HepG2 (cell line): ENCODE data around the gene CROT. TPM values are rescaled to one million over a fixed set of nuclear protein-coding genes. Genes with fewer than 3 reads are reported as not detected.

Experiments used
- ATAC-seq: fragments of 200-7000 bp; cut with Tn5 transposase; 3 replicates; pipeline ENCODE4 v1.9.1; 2020; ENCODE audit warnings: mild to moderate bottlenecking, moderate library complexity
- Bru-seq: library from RNA; stranded (reverse); fragments of 400-500 nt; gene quantifications from one replicate; lab custom pipeline; 2021; lab: Mats Ljungman, UMichigan
- BruChase-seq, 2 experiments: library from RNA; stranded (reverse); fragments of 400-500 nt; gene quantifications; one replicate each; lab custom pipeline; 2021; lab: Mats Ljungman, UMichigan
- BruUV-seq: library from RNA; stranded (reverse); fragments of 400-500 nt; replicated peaks from 2 replicates; lab custom pipeline; 2021; lab: Mats Ljungman, UMichigan
- CTCF ChIA-PET: fragments of 300-600 bp; formaldehyde crosslinking; extraction: SDS; loops from one replicate; lab custom pipeline; 2021; ENCODE audit warnings: low total read pairs, inconsistent platforms, low intra/inter-chr PET ratio; lab: Yijun Ruan, JAX
- POLR2A ChIA-PET: fragments of 350-600 bp; sonication (Branson Sonifier 250); formaldehyde crosslinking; loops from one replicate; lab custom pipeline; 2020; ENCODE audit warnings: antibody characterized with exemption, inconsistent platforms; lab: Yijun Ruan, JAX
- DNase-seq: peaks from one replicate; pipeline ENCODE4 v3.0.0-alpha.2; 2015; ENCODE audit warnings: low spot score
- FAIRE-seq: peaks from 3 replicates; lab custom pipeline; 2011; peaks lifted over from hg19 to GRCh38; lab: Jason Lieb, UNC
- H2AFZ ChIP-seq: one replicate; pipeline ENCODE4 v1.6.1; 2011; ENCODE audit warnings: low read length, inconsistent platforms
- H3K27ac ChIP-seq: fragments of 300-600 bp; 3 replicates; pipeline ENCODE4 v1.8.0; 2011; ENCODE audit warnings: mixed run types, mild to moderate bottlenecking, mixed read lengths, low read length, inconsistent platforms; ENCODE audit not compliant: insufficient read depth; ENCODE audit errors: extremely low read length
- H3K27me3 ChIP-seq, 2 experiments: fragments of 200-600 bp in 1 of 2; 2 replicates in 1 of 2; 3 replicates in 1 of 2; pipeline versions ENCODE4 v1.6.0 to v1.8.0; 2011; ENCODE audit warnings: low read length in 2 of 2, mild to moderate bottlenecking in 2 of 2, moderate library complexity in 2 of 2, inconsistent platforms in 1 of 2; ENCODE audit not compliant: insufficient read depth in 2 of 2, control insufficient read depth in 1 of 2
- H3K36me3 ChIP-seq, 2 experiments: fragments of 200-600 bp in 1 of 2; replicated peaks in 1 of 2; 2 replicates in 1 of 2; 3 replicates in 1 of 2; pipeline versions ENCODE4 v1.5.1 to v1.8.0; 2011; ENCODE audit warnings: low read length in 2 of 2, inconsistent platforms in 1 of 2; ENCODE audit not compliant: insufficient read depth in 2 of 2, control insufficient read depth in 1 of 2
- H3K4me1 ChIP-seq: 2 replicates; pipeline ENCODE4 v1.5.1; 2012; ENCODE audit warnings: low read length, inconsistent platforms; ENCODE audit not compliant: insufficient read depth
- H3K4me2 ChIP-seq: 2 replicates; pipeline ENCODE4 v1.6.0; 2011; ENCODE audit warnings: low read depth, low read length, inconsistent platforms
- H3K4me3 ChIP-seq, 3 experiments: fragments of 200-600 bp in 1 of 3; sonication (generic), shearing (Covaris generic) in 1 of 3; replicated peaks in 1 of 3; 2 replicates each; pipeline ENCODE4 v1.5.1; 2011 to 2016; ENCODE audit warnings: low read length in 3 of 3, inconsistent platforms in 2 of 3, low read depth in 2 of 3, mild to moderate bottlenecking in 2 of 3, control low read depth in 1 of 3, mixed read lengths in 1 of 3; ENCODE audit not compliant: insufficient read depth in 1 of 3
- H3K79me2 ChIP-seq: one replicate; pipeline ENCODE4 v1.6.1; 2011; ENCODE audit warnings: low read length, inconsistent platforms; ENCODE audit not compliant: insufficient read depth
- H3K9ac ChIP-seq: 2 replicates; pipeline ENCODE4 v1.6.0; 2011; ENCODE audit warnings: mild to moderate bottlenecking, low read depth, low read length, inconsistent platforms; ENCODE audit not compliant: insufficient read depth
- H3K9me3 ChIP-seq: 2 replicates; pipeline ENCODE4 v1.5.1; 2012; ENCODE audit warnings: mild to moderate bottlenecking, low read length
- H4K20me1 ChIP-seq: 2 replicates; pipeline ENCODE4 v1.6.0; 2011; ENCODE audit warnings: inconsistent platforms, mild to moderate bottlenecking, low read length, moderate library complexity; ENCODE audit not compliant: insufficient read depth
- MED1 ChIP-seq: sonication (generic); formaldehyde crosslinking; IDR thresholded peaks from 2 replicates; pipeline ENCODE4 v1.4.0; 2020; ENCODE audit warnings: missing genetic modification reagents
- NCOA2 ChIP-seq: sonication (generic); formaldehyde crosslinking; IDR thresholded peaks from 2 replicates; pipeline ENCODE4 v1.8.0; 2022; ENCODE audit warnings: inconsistent platforms
- RAD51 ChIP-seq: fragments of 450-650 bp; IDR thresholded peaks from 2 replicates; pipeline ENCODE4 v1.6.1; 2016; ENCODE audit warnings: borderline replicate concordance
- ZNF251 ChIP-seq: sonication (generic); formaldehyde crosslinking; IDR thresholded peaks from 2 replicates; pipeline ENCODE4 v1.9.0; 2021; ENCODE audit warnings: mild to moderate bottlenecking, missing genetic modification reagents
- ZNF773 ChIP-seq: sonication (generic); formaldehyde crosslinking; IDR thresholded peaks from 2 replicates; pipeline ENCODE4 v1.4.0; 2020; ENCODE audit warnings: missing genetic modification reagents, borderline replicate concordance
- WGBS: methylation state at CpG from one replicate; pipeline ENCODE4 v1.1.6; 2017; ENCODE audit warnings: low lambda C conversion rate; 5-methylcytosine and 5-hydroxymethylcytosine counted together
- in situ Hi-C: cut with HindIII; loops from 2 replicates; pipeline ENCODE4 v1.10.0; 2017; ENCODE audit warnings: low pct_unique_long_range_greater_than_20kb; ENCODE audit not compliant: extremely low pct_ligation_motif_present
- intact Hi-C: fragments of 100-400 bp; cut with micrococcal nuclease; formaldehyde crosslinking; loops from one replicate; pipeline ENCODE4 v1.10.0; 2022; ENCODE audit not compliant: unreplicated experiment
- long read RNA-seq, 2 experiments: library from RNA in 1 of 2; library from polyadenylated mRNA in 1 of 2; stranded (forward) in 1 of 2; unstranded in 1 of 2; transcript quantifications; one replicate each; pipeline ENCODE4 v2.0.0, GENCODE V29; 2019 to 2022
- polyA minus RNA-seq, 3 experiments: library from RNA; depleted of rRNA, polyadenylated mRNA; stranded (reverse); fragments of >200 nt; gene quantifications; 2 replicates each; pipeline ENCODE4 v1.2.3, GENCODE V29; 2011; ENCODE audit warnings: low replicate concordance in 1 of 3
- polyA plus RNA-seq, 8 experiments: library from polyadenylated mRNA; depleted of rRNA in 3 of 8; stranded (reverse) in 7 of 8; unstranded in 1 of 8; fragments of >200 nt; fragmentation: Illumina TruSeq in 4 of 8; extraction: Trizol in 4 of 8; gene quantifications; 2 replicates each; pipeline versions ENCODE4 v1.2.1 to v1.2.3, GENCODE V29; 2011 to 2016; ENCODE audit warnings: low read depth in 4 of 8, missing spikeins in 1 of 8, mixed read lengths in 1 of 8; ENCODE audit not compliant: insufficient read depth in 1 of 8
- total RNA-seq, 5 experiments: library from RNA; depleted of rRNA; stranded (reverse); fragments of >200 nt; fragmentation: Illumina TruSeq; extraction: Trizol; gene quantifications; 2 replicates each; pipeline ENCODE4 v1.2.3, GENCODE V29; 2016; ENCODE audit warnings: low read depth in 1 of 5
- TF ChIP-seq, protein P1 (sequence below): sonication (generic); formaldehyde crosslinking; IDR thresholded peaks from 2 replicates; pipeline ENCODE4 v1.5.1; 2020; ENCODE audit warnings: mild to moderate bottlenecking, missing genetic modification reagents, borderline replicate concordance
- TF ChIP-seq, protein P2 (sequence below): sonication (generic); formaldehyde crosslinking; IDR thresholded peaks from 2 replicates; pipeline ENCODE4 v1.8.1; 2023; ENCODE audit warnings: mild to moderate bottlenecking, missing genetic modification reagents

The CROT gene, protein sequence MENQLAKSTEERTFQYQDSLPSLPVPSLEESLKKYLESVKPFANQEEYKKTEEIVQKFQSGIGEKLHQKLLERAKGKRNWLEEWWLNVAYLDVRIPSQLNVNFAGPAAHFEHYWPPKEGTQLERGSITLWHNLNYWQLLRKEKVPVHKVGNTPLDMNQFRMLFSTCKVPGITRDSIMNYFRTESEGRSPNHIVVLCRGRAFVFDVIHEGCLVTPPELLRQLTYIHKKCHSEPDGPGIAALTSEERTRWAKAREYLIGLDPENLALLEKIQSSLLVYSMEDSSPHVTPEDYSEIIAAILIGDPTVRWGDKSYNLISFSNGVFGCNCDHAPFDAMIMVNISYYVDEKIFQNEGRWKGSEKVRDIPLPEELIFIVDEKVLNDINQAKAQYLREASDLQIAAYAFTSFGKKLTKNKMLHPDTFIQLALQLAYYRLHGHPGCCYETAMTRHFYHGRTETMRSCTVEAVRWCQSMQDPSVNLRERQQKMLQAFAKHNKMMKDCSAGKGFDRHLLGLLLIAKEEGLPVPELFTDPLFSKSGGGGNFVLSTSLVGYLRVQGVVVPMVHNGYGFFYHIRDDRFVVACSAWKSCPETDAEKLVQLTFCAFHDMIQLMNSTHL
- 11.9 and 13.7 TPM in 2 replicates for total RNA-seq (2016; rRNA removed; fragmentation: Illumina TruSeq; extraction: Trizol)
- total RNA-seq (2016; cell fraction: cytosol; rRNA removed; fragmentation: Illumina TruSeq; extraction: Trizol; ENCODE audit: low read depth), result 3.6 TPM in 2 replicates
- total RNA-seq (2016; cell fraction: insoluble cytoplasmic fraction; rRNA removed; fragmentation: Illumina TruSeq; extraction: Trizol), result 13.1 and 15.2 TPM in 2 replicates
- total RNA-seq (2016; cell fraction: membrane; rRNA removed; fragmentation: Illumina TruSeq; extraction: Trizol), result 3.4 and 3.9 TPM in 2 replicates
- 30.2 and 37.3 TPM in 2 replicates for total RNA-seq (2016; cell fraction: nucleus; rRNA removed; fragmentation: Illumina TruSeq; extraction: Trizol)
- polyA plus RNA-seq (2011; rRNA removed), result 4.9 and 5.0 TPM in 2 replicates
- 1.3 and 2.5 TPM in 2 replicates for polyA plus RNA-seq (2011; cell fraction: cytosol; rRNA removed)
- polyA plus RNA-seq (2011; cell fraction: nucleus; rRNA removed), result 6.4 and 9.5 TPM in 2 replicates
- 8.0 and 8.7 TPM in 2 replicates for polyA plus RNA-seq (2012)
- 0.86 and 1.3 TPM in 2 replicates for polyA plus RNA-seq (2016; cell fraction: cytosol; fragmentation: Illumina TruSeq; extraction: Trizol; ENCODE audit: low read depth)
- polyA plus RNA-seq (2016; cell fraction: insoluble cytoplasmic fraction; fragmentation: Illumina TruSeq; extraction: Trizol; ENCODE audit: low read depth), result 9.4 and 10.2 TPM in 2 replicates
- 1.5 and 2.3 TPM in 2 replicates for polyA plus RNA-seq (2016; cell fraction: membrane; fragmentation: Illumina TruSeq; extraction: Trizol; ENCODE audit: low read depth)
- polyA plus RNA-seq (2016; cell fraction: nucleus; fragmentation: Illumina TruSeq; extraction: Trizol; ENCODE audit: insufficient read depth, low read depth), result 37.0 and 41.3 TPM in 2 replicates
- 0.89 and 2.0 TPM in 2 replicates for polyA minus RNA-seq (2011; rRNA and poly(A)+ RNA removed; ENCODE audit: low replicate concordance)
- 1.2 and 1.9 TPM in 2 replicates for polyA minus RNA-seq (2011; cell fraction: cytosol; rRNA and poly(A)+ RNA removed)
- polyA minus RNA-seq (2011; cell fraction: nucleus; rRNA and poly(A)+ RNA removed), result 43.9 and 44.2 TPM in 2 replicates
- percentile 57 among the genes with signal in this experiment for Bru-seq, nascent RNA
- BruChase-seq, experiment 1, labeled RNA remaining after a 6-hour chase, result percentile 57 among the genes with signal in this experiment
- BruChase-seq, experiment 2, labeled RNA remaining after a 2-hour chase, result percentile 59 among the genes with signal in this experiment
- long read RNA-seq, experiment 1, partial matches to known transcripts, result 1 of 2 reads
- long read RNA-seq, experiment 1, other reads (novel, unspliced or antisense), result 0 of 2 reads
- long read RNA-seq, experiment 2, partial matches to known transcripts, result 3 of 7 reads
- long read RNA-seq, experiment 2, other reads (novel, unspliced or antisense), result 2 of 7 reads

DNA sequence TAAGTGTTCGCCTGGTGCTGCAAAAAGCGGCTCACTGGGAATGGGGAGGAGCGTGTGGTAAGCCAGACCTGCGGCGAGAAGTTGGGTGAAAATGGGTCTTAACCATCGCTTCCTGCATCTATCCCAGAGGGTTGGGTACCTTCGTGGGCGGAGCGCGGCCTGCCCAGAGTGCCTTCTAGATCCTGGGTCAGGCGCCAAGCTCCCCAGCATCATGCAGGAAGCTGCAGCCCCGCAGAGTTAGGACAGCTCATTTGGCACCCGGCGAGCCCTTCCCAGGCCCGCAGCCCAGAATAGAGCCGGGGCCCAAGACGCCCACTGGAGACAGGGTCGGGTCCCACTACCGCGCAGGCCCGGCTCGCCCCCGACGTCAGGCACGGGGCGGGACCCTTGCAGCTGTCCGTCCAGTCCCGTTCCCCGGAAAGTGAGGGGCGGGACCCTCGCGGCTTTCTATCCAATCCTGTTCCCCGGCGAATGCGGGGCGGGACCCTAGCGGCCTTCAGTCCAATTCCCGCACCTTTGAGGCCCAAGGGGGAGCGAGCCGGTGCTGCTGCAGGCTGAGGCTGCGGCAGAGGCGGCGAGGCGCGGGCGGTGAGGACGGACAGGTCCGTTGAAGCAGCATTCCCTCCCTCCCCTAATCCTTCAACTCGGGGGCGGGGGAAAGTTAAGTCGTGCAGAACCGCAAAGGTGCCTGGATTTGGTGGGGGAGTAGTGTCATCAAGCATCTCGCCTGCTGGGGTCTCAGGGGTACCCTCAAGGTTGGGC lies at the start of gene CROT:
Gene CROT, plus strand, starts transcription at position 499 of the 762 bp plus-strand sequence. CDS start 3,405 bp downstream, outside the sequence.
- Histone ChIP-seq H3K27me3 (no peaks in the 10 kb centered on the region; a peak in 1 of 5 replicates), H3K79me2 (peaks cover 10% of the 10 kb centered on the region), H3K4me1 (peaks cover 44% of the 10 kb centered on the region), H3K4me2 (peak within 1 kb of the TSS; percentile 99), H3K36me3 (peaks cover 2 to 14% of the 10 kb centered on the region in 2 experiments; a peak in 4 of 5 replicates), H4K20me1 (no peaks in the 10 kb centered on the region), H3K9me3 (no peaks in the 10 kb centered on the region), H3K27ac (peak within 1 kb of the TSS; percentile 73), H3K4me3 (peak within 1 kb of the TSS; percentile 79 to 85 (median 81)), H3K9ac (peak within 1 kb of the TSS; percentile 77), H2AFZ (peak within 1 kb of the TSS; percentile 99)
- CTCF ChIA-PET, result no interaction called here
- 0% methylated on average over 8 of the region's 53 CpGs for WGBS
- in situ Hi-C loops (loop anchor here (10.0 kb wide), 1 partner anchor 529 kb away; the partner anchor contains the start of genes DBF4 and SLC25A40), intact Hi-C loops (loop anchor here (2.0 to 10.0 kb wide), 4 partner anchors 33 to 529 kb away; partner anchors contain the start of genes ABCB4, DBF4 and SLC25A40)
- POLR2A ChIA-PET, result interaction anchor here (0.7 to 2.5 kb wide), 10 partner anchors 8 to 160 kb away, joined by 3 to 15 read pairs (median 5); no protein-coding TSS in a partner anchor
- peak; percentile 91 for DNase-seq
- peak; percentile 99 for ATAC-seq
- no TSS peak for BruUV-seq
- peak; percentile 50 for FAIRE-seq
- TF ChIP-seq RAD51 (no peak), MED1 (CRISPR knock-in tag) (peak; percentile 31; the same call in 1 of the 2 replicates), ZNF773 (CRISPR knock-in tag) (no peak), ZNF251 (CRISPR knock-in tag) (no peak), NCOA2 (peak; percentile 65)
- TF ChIP-seq, protein P1, sequence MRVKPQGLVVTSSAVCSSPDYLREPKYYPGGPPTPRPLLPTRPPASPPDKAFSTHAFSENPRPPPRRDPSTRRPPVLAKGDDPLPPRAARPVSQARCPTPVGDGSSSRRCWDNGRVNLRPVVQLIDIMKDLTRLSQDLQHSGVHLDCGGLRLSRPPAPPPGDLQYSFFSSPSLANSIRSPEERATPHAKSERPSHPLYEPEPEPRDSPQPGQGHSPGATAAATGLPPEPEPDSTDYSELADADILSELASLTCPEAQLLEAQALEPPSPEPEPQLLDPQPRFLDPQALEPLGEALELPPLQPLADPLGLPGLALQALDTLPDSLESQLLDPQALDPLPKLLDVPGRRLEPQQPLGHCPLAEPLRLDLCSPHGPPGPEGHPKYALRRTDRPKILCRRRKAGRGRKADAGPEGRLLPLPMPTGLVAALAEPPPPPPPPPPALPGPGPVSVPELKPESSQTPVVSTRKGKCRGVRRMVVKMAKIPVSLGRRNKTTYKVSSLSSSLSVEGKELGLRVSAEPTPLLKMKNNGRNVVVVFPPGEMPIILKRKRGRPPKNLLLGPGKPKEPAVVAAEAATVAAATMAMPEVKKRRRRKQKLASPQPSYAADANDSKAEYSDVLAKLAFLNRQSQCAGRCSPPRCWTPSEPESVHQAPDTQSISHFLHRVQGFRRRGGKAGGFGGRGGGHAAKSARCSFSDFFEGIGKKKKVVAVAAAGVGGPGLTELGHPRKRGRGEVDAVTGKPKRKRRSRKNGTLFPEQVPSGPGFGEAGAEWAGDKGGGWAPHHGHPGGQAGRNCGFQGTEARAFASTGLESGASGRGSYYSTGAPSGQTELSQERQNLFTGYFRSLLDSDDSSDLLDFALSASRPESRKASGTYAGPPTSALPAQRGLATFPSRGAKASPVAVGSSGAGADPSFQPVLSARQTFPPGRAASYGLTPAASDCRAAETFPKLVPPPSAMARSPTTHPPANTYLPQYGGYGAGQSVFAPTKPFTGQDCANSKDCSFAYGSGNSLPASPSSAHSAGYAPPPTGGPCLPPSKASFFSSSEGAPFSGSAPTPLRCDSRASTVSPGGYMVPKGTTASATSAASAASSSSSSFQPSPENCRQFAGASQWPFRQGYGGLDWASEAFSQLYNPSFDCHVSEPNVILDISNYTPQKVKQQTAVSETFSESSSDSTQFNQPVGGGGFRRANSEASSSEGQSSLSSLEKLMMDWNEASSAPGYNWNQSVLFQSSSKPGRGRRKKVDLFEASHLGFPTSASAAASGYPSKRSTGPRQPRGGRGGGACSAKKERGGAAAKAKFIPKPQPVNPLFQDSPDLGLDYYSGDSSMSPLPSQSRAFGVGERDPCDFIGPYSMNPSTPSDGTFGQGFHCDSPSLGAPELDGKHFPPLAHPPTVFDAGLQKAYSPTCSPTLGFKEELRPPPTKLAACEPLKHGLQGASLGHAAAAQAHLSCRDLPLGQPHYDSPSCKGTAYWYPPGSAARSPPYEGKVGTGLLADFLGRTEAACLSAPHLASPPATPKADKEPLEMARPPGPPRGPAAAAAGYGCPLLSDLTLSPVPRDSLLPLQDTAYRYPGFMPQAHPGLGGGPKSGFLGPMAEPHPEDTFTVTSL (CRISPR knock-in tag), result 0 out of 2 replicates have a peak, but pooled peaks have one; percentile 24
- TF ChIP-seq, protein P2, sequence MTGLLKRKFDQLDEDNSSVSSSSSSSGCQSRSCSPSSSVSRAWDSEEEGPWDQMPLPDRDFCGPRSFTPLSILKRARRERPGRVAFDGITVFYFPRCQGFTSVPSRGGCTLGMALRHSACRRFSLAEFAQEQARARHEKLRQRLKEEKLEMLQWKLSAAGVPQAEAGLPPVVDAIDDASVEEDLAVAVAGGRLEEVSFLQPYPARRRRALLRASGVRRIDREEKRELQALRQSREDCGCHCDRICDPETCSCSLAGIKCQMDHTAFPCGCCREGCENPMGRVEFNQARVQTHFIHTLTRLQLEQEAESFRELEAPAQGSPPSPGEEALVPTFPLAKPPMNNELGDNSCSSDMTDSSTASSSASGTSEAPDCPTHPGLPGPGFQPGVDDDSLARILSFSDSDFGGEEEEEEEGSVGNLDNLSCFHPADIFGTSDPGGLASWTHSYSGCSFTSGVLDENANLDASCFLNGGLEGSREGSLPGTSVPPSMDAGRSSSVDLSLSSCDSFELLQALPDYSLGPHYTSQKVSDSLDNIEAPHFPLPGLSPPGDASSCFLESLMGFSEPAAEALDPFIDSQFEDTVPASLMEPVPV (CRISPR knock-in tag), result peak; percentile 48; the same call in 1 of the 2 replicates
